Amygdala (tissue), 56 donors: ENCODE measurements around the gene FOXP1.

Experiments used
- DNase-seq, 56 donors: peaks; one replicate each; lab custom pipeline; 2025; lab: John Stamatoyannopoulos, UW

Gene FOXP1

DNA sequence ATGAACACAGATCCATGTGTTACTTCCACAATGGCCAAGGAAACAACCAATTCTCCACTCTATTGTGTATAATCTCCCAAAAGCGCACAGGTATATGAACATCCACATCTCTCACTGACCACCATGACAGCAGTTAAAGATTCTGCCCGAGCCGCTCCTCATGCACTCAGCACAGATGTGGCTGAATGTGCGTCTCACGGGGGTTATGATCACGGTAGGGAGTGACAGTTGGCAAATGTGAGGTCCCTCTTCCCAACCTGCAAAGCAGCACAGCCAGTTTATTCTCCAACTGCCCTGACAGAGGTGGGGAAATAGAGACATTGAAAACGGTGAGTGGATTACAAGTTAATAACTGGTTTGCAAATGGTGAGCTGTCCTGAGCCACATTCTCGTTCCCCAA is 17.6 kb downstream of the FOXP1 start:
- DNase-seq, result no peak

DNA sequence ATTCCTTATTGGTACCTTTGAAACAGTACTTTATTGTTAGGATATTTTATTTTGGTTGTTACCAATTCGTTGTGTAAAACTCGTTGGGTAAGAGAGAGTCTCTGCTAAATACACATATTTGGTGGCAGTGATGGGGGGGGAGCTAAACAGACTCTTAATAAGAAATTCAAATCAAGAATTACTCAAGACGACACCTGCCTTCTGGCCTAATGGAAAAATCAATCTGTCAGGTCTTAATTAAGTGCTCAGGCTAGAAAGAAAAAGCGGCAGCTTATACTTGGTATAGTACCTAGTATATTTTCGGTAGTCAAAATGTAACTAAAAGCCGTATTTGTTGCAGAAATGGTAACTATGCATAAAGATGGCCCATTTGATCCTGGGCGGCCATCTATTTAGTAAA is 18.2 kb downstream of the FOXP1 start:
- no peak for DNase-seq

DNA sequence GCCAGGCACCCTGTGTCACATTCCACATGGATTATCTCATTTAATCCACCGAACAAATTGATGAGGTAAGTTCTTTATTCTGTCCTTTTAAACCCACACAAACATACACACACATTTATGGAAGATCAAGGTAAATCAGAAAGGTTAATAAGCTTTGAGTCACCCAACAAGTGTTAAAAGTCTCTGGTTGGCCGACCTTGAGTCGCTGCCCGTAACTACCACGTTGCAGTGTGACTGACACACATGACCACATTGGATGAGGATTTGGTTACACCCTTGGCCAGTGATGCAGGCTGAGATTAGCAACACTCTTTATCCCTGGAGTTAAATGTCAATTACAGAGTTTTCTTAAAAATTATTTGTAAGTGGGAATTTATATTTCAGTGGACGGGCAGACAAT is 19.2 kb downstream of the FOXP1 start:
- no peak for DNase-seq

DNA sequence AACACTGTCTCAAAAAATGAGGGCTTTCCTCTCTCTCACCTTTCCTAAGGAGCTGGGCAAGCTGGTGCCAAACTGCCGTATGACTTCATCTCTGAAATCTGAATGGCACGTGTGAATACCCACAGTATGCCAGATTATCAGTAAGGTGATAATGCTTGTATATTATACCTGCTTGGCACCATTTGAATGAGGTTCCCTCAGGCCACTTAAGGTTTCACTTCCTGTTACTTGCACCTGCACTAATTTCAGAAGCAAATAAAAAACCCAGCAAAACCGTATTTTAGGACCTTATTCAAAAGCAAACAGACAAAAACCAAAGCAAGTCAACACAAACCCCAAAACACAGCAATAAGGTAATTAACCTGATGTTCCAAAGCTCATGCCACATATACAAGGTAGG is 19.7 kb downstream of the FOXP1 start:
- no peak for DNase-seq

DNA sequence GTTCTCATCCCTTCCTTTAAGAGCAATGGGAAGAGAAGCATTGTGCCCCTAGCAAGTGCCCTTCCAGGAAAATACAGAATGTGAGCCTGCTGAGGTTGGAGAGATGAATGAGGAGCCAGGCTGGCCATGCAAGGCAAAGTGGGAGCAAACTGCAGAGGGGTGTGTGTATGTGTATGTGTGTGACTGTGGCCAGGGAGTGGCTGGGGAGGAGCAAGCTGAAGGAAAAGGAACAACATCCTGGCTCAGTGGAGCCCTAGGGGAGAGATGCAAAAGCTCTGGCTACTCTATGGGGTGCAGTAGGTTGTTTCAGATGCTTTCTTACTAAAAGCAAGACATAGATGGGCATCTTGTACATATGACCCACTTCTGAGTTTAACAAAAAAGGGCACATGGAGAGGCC is 20.6 kb downstream of the FOXP1 start:
- DNase-seq, result no peak

DNA sequence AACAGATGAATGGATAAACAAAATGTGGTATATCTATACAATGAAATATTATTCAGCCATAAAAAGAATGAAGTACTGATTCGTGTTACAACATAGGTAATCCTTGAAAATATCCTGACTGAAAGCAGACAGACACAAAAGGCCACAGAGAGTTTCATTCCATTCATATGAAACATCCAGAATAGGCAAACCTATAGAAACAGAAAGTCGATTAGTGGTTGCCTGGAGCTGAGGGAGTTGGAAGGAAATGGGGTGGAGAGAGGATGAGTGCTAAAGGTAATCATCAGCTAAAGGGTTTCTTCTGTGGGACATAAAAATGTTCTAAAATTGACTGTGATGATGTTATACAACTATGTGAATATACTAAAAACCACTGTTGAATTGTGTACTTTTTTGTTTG is 22.9 kb downstream of the FOXP1 start:
- no peak for DNase-seq

DNA sequence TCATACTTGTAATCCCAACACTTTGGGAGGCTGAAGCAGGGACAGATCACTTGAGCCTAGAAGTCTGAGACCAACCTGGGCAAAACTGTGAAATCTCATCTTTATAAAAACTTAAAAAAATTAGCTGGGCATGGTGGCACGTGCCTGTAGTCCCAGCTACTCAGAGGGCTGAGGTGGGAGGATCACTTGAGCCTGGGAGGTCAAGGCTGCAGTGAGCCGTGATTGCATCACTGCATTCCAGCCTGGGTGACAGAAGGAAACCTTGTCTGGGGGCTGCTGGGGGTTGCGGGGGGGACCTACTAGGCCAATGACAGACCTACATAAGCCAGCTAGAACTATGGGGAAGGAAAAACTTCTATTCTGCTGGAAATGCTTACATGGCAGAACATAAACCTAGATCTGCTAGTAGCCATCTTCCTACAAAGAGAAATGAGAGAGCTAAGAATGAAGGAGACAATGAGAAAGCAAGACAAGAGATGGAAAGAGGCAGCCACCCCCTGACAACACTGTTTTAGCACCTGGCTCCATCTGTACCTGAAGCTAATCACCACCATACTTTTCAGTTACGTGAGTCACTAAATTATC is 23.9 kb downstream of the FOXP1 start:
- no peak for DNase-seq

DNA sequence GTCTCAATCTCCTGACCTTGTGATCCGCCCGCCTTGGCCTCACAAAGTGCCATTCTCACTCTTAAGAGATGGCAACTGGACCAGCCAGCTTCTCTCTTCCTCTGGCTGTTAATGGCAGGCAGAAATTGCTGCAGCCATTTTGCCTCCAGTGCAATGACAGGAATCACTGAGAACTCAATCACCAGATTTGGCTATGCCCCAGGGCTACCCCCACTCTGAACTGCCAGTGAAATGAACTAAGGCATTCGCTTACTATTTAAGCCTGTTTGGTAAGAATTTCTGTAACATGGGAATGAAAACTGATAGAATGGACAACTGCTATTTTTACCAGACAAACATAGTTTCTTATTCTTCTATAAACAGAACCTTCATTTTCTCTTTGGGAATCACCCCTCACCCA is 24.5 kb downstream of the FOXP1 start:
- DNase-seq, result no peak

DNA sequence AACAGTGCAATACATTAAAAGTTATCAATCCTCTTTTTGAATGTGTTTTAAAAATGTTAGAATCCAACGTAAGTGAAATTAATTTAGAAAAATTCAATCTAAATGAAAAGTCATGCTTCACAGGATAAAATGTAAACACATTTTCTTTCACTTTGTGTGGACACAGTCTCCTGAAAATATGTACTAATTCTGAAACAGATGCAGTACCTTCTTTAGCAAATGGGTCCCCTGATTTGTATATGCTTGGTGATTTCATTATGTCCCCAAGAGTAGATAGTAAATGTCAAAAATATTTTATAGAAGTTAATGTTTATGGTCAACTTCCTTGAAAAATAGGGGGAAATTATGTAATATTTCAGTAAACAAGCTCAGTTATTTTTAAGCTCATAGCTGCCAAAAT is 28.9 kb downstream of the FOXP1 start:
- DNase-seq, result no peak

DNA sequence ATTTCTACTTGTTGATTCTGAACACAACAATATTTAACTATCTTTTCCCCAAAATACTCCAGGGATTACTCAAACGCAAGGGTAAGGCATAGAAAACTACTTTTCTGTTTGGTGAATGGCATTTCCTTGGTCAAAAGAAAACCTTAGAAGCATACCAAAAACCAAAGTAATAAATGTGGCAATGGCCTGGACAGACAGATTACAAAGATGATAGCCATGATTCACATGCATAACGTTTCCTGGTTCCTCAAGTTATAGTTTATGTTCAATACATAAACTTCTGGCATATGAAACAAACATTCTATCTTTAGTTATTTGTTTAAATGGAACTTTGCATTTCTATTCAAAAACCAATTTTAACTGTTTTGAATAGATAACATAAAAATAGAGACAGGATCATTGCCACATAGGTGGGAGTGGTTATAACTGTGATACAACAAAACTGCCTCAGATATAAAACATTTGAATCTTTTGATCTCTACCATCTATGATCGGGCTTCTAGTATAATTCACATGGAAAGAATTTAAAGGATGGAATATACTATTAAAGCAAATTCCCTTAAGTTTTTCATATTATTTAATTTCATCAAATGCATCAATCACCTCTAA is 32.1 kb downstream of the FOXP1 start:
- DNase-seq, result no peak

DNA sequence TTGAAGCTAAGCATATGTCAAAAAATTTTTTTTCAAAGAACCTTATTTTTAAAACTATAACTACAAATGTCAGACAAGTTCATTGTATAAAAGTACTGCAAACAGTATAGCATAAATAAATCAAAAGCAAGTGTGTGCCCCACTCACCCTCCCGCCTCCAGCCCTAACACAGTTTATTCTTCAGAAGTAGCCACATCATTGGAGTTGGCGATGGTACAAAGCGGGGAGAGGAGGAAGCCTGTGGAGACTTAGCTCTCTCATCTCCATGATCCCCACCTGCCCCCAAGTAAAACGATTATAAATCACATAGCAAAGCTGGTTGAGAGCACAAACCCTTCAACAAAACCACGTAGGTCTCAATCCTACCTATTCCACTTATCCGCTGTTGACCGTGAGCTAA is 33.6 kb downstream of the FOXP1 start:
- no peak for DNase-seq

DNA sequence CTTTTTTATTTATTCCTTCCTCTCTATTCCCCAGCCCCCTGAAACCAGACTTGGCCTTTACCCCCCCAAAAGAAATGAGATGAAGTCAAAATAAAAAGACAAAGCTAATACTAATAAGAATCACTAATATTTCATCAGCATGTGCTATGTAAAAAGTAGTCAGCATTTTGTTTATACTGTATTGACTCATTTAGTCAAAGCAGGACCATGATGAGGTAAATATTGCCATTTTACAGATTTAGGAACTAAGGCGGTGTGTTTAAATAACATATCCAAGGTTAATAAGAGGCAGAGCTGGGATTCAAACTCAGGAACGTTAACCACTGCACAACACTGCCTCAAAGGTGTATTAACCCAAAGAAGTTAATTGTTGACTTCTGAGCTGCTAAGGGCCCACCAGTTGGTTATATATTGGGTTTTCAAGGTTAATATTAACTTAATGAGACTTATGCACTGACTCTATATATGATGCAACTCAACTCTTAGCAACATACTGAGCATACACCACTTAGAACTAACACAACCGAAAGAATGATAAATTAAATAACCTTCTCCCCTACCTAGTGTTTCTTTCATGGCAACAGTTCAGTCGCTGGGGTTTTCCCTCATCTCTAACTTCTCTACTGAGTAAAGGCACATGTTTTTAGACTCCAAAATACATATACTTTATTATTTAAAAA is 34.7 kb downstream of the FOXP1 start:
- no peak for DNase-seq

DNA sequence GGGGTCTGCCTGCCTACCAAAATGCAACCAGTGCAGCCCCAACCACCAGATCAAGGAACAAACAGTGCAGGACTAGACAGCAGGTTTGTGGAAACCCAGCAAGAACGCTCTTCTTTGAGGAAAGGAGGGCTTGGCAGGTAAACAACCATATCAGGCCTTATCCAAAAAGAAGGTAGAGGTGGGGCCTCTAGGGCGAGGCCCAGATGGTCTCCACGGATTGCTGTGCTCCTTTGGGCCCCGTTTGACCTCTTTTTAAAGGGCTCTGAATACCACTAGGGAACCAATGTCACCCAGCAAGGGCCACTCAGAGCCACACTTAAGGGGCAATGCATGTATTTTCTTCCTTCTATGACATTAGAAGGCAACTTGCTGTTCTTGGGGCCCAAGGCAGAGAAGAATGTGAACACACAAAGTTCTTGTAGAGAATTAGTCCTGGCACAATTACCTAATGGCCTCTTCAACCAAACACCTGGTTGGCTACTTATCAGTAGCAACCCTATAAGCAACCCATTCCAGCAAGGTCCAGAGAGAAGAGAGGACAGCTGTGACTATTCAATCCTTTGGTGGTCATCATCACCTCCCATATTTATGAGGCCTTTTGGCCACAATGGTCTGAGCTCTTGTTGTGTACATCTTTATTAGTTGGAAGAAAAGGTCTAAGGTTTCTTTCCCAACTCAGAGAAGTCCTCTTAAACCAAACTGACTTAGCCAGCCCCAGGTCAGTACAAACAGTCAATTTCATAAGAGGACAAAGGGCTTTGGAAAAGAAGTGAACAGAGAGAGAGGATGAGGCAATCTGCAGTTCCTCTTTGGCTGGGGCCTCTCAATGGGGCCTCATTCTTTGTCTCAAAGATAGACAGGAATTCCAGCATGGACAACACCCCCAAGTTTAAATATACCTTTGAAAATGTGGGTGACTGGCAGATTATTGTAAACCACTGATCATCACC is 36.0 kb downstream of the FOXP1 start:
- DNase-seq, result no peak

DNA sequence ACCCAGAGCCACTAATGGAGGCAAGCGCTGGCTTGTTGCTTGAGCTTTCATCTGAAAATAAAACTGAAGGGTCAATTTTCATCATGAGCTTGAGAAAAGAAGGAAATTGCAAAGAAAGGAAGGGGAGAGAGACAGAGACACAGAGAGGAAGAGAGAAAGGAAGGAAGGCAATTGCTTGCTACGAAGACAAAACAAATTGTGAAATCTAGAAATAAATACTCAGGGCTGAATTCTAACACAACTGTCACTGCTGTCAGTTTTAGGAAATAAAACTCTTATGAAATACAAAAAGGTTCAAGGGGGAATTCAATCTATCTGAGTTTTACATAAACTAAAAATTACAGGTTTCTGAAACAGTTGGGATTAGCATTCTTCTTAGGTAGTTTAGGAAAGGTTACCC is 36.7 kb downstream of the FOXP1 start:
- DNase-seq, result no peak

DNA sequence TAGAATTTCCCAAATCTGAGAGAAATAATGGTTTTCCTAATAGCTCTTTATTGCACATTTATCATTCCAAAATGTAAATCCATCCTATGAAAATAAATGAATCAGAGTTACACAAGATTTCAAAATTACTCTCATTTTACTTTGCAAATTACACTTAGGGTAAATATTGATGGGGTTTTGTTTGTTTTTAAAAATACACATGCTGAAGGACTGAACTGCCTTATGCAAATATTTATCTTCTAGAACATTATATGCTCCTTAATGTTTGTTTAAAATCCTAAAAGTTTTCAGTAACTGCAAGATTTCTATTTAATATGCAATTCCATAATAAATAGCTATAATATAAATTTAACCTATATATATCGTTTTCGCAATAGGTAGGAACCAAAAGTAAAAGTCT is 38.2 kb downstream of the FOXP1 start:
- no peak for DNase-seq

DNA sequence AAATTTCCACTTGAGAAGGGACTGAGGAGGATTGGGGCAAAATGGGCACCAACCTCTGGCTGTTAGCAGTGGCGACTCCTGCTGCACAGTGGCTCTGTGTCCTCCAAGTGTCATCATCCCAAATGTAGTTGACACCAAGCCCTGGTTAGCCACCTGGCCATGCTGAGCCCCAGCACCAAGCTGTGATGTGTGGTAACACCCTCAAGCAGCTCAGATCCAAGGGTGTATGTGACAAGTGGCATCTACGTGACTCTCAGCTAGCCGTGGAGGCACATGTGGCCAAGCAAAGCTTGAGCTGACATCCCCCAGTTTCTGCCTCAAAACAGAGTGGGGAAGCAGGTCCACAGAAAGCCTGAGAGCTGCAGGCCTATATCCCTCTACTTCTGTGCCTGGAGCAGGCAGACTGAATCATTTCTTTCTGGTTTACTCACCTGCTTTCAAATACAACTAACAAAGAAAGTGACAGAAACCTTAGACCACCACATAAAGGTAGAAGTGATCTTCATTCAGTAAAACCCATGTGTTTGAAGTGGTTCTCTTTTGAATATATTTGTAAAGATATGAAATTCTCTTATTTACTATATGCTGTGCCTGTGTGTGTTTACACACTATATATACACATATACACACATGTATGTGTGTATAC is 40.0 kb downstream of the FOXP1 start:
- peak in 11 of 56 donors; percentile 10 to 40 (median 34) for DNase-seq

DNA sequence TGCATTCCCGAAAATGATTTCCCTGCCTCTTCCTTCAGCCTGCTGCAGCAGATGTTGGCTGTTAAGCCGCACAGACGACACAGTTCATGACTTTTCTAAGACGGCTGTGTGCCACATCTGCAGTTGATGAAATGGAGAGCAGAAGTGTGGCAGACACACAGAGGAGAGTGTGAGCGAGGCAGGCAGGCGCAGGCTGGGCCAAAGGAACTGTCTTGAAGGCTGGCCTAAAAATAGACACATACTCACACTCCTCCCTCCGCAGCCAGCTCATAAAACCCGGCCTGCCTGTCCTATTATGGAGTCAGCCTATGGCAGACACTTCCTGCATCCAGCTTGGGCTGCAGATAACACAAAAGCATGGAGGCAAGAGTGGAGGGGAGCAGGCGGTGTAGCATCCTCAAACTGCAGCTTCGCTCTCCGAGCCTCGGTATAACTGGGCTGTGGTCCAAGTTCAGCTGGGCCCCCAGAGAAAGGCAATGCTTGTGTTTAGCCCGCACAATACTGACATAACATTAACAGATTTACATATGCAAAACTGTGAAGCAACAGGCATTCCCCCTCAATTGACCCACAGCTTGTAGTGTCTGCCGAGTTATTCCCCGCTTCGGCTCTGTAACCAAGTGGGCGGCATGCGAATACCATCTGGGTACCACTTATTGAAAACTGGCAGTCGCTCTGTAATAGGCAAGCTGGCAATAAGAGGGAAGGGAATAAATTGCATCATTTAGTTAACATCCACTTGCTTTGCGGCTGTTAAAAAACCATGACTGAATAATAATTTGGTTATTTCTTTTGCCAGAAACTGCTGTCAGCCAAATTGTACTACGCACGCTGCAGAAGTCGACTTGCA is 40.8 kb downstream of the FOXP1 start:
- DNase-seq, result peak in 54 of 56 donors; percentile 8 to 90 (median 55)

DNA sequence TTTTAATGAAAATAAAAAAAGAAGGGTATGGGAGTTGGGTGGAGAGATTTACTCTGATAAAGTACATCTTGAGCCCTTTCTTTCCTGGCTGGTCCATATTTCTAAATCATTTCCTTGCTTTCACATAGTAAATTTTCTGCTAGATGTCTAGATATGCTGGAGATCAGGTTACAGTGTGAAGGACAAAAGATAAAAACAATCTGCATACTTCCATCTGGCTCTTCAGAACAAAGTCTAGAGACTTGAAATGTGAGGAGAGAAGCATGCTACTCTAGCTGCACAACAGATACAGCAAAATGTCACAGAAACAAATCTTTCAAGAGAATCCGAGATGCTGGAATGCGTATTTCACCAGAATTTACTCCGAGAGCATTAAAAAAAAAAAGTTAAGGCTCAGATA is 42.2 kb downstream of the FOXP1 start:
- no peak for DNase-seq

DNA sequence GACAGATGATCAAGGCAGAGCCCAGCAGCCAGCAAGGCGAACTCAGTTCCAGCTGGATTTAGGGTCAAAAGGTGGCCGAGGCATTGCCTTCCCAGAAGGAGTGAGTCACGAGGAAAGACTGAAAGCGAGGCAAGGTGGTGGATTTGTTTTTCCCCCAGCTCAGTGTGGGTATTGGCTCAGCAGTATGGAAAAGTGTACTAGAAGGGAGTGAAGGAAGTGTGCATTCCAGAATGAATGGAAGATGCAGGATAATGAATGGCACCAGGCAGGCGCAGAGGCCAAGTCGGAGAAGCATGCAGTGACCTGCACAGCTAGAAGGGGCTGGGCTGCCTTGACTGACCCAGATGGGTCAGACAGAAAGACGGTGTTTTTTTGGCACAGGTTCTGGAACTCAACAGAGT is 46.3 kb downstream of the FOXP1 start:
- DNase-seq, result no peak
